Suprapubic skin (tissue), 3 donors: ENCODE results near the gene CDH4.

Experiments
- CTCF ChIP-seq, 2 donors: fragments of 200-600 bp in 1 of 2; fragments of 450-650 bp in 1 of 2; sonication (generic) in 1 of 2; IDR thresholded peaks; one replicate each; pipeline ENCODE4 v1.5.1; 2016 to 2019; ENCODE audit warnings: antibody characterized with exemption in 2 of 2, mild to moderate bottlenecking in 1 of 2, moderate library complexity in 1 of 2
- EP300 ChIP-seq: sonication (generic); formaldehyde crosslinking; IDR thresholded peaks from one replicate; pipeline ENCODE4 v1.6.1; 2017; ENCODE audit warnings: antibody characterized with exemption
- POLR2A ChIP-seq, 2 donors: fragments of 450-650 bp; IDR thresholded peaks; one replicate each; pipeline ENCODE4 v1.6.1; 2017; ENCODE audit warnings: antibody characterized with exemption in 2 of 2, mild to moderate bottlenecking in 2 of 2, moderate library complexity in 2 of 2

DNA sequence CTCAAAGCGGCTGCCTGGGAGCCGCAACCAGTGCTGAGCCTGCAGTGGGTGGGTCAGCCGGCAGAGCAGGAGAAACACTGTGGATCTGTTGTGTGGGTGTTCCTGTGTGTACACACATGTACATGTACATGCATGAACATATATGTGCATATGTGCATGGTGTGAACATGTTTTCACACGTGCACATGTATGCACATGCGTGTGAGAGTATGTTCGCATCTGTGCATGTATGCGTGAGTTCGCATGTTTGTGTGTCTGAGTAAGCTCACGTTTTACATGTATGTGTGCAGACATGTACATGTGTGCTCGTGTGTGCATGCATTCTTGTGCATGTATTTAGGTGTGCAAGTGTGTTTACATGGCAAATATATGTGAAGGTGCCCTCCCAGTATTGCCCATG is 302.6 kb downstream of the CDH4 start:
- TF ChIP-seq CTCF (IDR thresholded peaks at IDR 0.05): no peak
- no peak for TF ChIP-seq EP300
- TF ChIP-seq POLR2A (IDR thresholded peaks at IDR 0.05): no peak
